ENCODE data around the gene RETREG3. TPM values are rescaled to one million over a fixed set of nuclear protein-coding genes. Genes with fewer than 3 reads are reported as not detected.
A peak's percentile ranks its signal among the peaks of the same experiment; 100 is the strongest.
"Not testable (repeated sequence)": the region's sequence is repeated elsewhere in the genome, so short reads cannot be mapped to it uniquely, and the experiment has no call there.

Gene RETREG3
- polyA plus RNA-seq, 4 donors = 38.0 to 58.7 (median 46.7) TPM

GRCh38 chr17:42574463-42574862 is 34.7 kb downstream of the RETREG3 start:
- DNase-seq (ENCODE audit: low read depth in 4 of 4, low spot score in 3 of 4) = no peak

- DNase-seq (ENCODE audit: low read depth in 4 of 4, low spot score in 3 of 4) = no peak
Measured at GRCh38 chr17:42573095-42573494, 36.1 kb downstream of the RETREG3 start.

- no peak for DNase-seq (ENCODE audit: low read depth in 4 of 4, low spot score in 3 of 4)
Measured at GRCh38 chr17:42571435-42572225, 37.5 kb downstream of the RETREG3 start.

- DNase-seq (ENCODE audit: low read depth in 4 of 4, low spot score in 3 of 4) = no peak
Measured at GRCh38 chr17:42568341-42569111, 40.6 kb downstream of the RETREG3 start.

- peak in 3 of 4 donors; percentile 73 to 79 (median 76) for DNase-seq (ENCODE audit: low read depth in 4 of 4, low spot score in 3 of 4)
Measured at GRCh38 chr17:42566883-42567573, 42.1 kb downstream of the RETREG3 start, which contains the start of gene MLX. Gene MLX (plus strand): TSS chr17:42567100. CDS start chr17:42567125, 25 bp downstream.

- DNase-seq (ENCODE audit: low read depth in 4 of 4, low spot score in 3 of 4) = no peak
Measured at GRCh38 chr17:42566215-42566882, 42.8 kb downstream of the RETREG3 start.

GRCh38 chr17:42565523-42566214 is 43.5 kb downstream of the RETREG3 start:
- no peak for DNase-seq (ENCODE audit: low read depth in 4 of 4, low spot score in 3 of 4)

- no peak for DNase-seq (ENCODE audit: low read depth in 4 of 4, low spot score in 3 of 4)
Measured at GRCh38 chr17:42564815-42565522, 44.2 kb downstream of the RETREG3 start.

GRCh38 chr17:42563950-42564349 is 45.2 kb downstream of the RETREG3 start:
- no peak for DNase-seq (ENCODE audit: low read depth in 4 of 4, low spot score in 3 of 4)

- DNase-seq (ENCODE audit: low read depth in 4 of 4, low spot score in 3 of 4) = no peak
Measured at GRCh38 chr17:42563543-42563942, 45.6 kb downstream of the RETREG3 start.

GRCh38 chr17:42563143-42563509 is 46.0 kb downstream of the RETREG3 start:
- DNase-seq (ENCODE audit: low read depth in 4 of 4, low spot score in 3 of 4) = no peak

GRCh38 chr17:42562388-42563142 is 46.6 kb downstream of the RETREG3 start:
- DNase-seq (ENCODE audit: low read depth in 4 of 4, low spot score in 3 of 4) = no peak

- DNase-seq (ENCODE audit: low read depth in 4 of 4, low spot score in 3 of 4) = peak; percentile 92 to 97 (median 96)
Measured at GRCh38 chr17:42561897-42562387, 47.2 kb downstream of the RETREG3 start, which contains the start of gene COASY. Gene COASY (plus strand): TSS chr17:42562148. CDS start chr17:42562623, 475 bp downstream.

- DNase-seq (ENCODE audit: low read depth in 4 of 4, low spot score in 3 of 4) = no peak
Measured at GRCh38 chr17:42560246-42560645, 48.9 kb downstream of the RETREG3 start.

- no peak for DNase-seq (ENCODE audit: low read depth in 4 of 4, low spot score in 3 of 4)
Measured at GRCh38 chr17:42559075-42559474, 50.1 kb downstream of the RETREG3 start.

- not testable (repeated sequence) for DNase-seq (ENCODE audit: low read depth in 4 of 4, low spot score in 3 of 4)
Measured at GRCh38 chr17:42555961-42556617, 53.1 kb downstream of the RETREG3 start.

GRCh38 chr17:42555122-42555622 is 54.0 kb downstream of the RETREG3 start:
- DNase-seq (ENCODE audit: low read depth in 4 of 4, low spot score in 3 of 4) = no peak

Data from left renal pelvis (tissue), 4 donors.